Stimulated activated memory B cell treated with anti-CD40 and anti-IgM and Interleukin-4, amounts not matched to agents 10 μg/mL and 1 μg/mL and 100 μg/mL, for 72 hours (primary cell): ENCODE measurements around the gene SART3.
A peak's percentile ranks its signal among the peaks of the same experiment; 100 is the strongest.
"Not testable (repeated sequence)": the region's sequence is repeated elsewhere in the genome, so short reads cannot be mapped to it uniquely, and the experiment has no call there.

Source experiments
- ATAC-seq: fragments of 150-1000 bp; cut with Tn5 transposase; 2 replicates; pipeline ENCODE4 v1.10.0; 2021
- H3K27ac Mint-ChIP-seq: one replicate; pipeline ENCODE4 v1.8.0; 2022; ENCODE audit warnings: mild to moderate bottlenecking, mixed read lengths
- H3K27me3 Mint-ChIP-seq: one replicate; pipeline ENCODE4 v1.8.0; 2022; ENCODE audit warnings: mixed read lengths
- H3K36me3 Mint-ChIP-seq: one replicate; pipeline ENCODE4 v1.8.0; 2022; ENCODE audit warnings: mixed read lengths
- H3K4me1 Mint-ChIP-seq: one replicate; pipeline ENCODE4 v1.8.0; 2022; ENCODE audit warnings: mixed read lengths
- H3K4me3 Mint-ChIP-seq: one replicate; pipeline ENCODE4 v1.8.0; 2022; ENCODE audit warnings: mild to moderate bottlenecking, moderate library complexity, mixed read lengths
- H3K9me3 Mint-ChIP-seq: one replicate; pipeline ENCODE4 v1.8.0; 2022; ENCODE audit warnings: mixed read lengths

The SART3 gene

GRCh38 chr12:108564724-108565123, 3.8 kb upstream of the SART3 start:
- ATAC-seq, result no peak
- Mint-ChIP-seq H3K27ac (peak overlapping the region; percentile 96), H3K9me3 (no peaks in the 10 kb centered on the region), H3K36me3 (peaks cover 36% of the 10 kb centered on the region), H3K4me3 (no peak overlapping the region), H3K4me1 (peaks cover 55% of the 10 kb centered on the region), H3K27me3 (no peaks in the 10 kb centered on the region)

- peak overlapping the region; percentile 94 for H3K4me3 Mint-ChIP-seq
- peaks cover 53% of the 10 kb centered on the region for H3K4me1 Mint-ChIP-seq
- peak overlapping the region; percentile 93 for H3K27ac Mint-ChIP-seq
- H3K9me3 Mint-ChIP-seq, result no peaks in the 10 kb centered on the region
- H3K27me3 Mint-ChIP-seq, result no peaks in the 10 kb centered on the region
- H3K36me3 Mint-ChIP-seq, result peaks cover 29% of the 10 kb centered on the region
- ATAC-seq, result no peak
Measured at GRCh38 chr12:108563804-108564151, 2.8 kb upstream of the SART3 start.

DNA sequence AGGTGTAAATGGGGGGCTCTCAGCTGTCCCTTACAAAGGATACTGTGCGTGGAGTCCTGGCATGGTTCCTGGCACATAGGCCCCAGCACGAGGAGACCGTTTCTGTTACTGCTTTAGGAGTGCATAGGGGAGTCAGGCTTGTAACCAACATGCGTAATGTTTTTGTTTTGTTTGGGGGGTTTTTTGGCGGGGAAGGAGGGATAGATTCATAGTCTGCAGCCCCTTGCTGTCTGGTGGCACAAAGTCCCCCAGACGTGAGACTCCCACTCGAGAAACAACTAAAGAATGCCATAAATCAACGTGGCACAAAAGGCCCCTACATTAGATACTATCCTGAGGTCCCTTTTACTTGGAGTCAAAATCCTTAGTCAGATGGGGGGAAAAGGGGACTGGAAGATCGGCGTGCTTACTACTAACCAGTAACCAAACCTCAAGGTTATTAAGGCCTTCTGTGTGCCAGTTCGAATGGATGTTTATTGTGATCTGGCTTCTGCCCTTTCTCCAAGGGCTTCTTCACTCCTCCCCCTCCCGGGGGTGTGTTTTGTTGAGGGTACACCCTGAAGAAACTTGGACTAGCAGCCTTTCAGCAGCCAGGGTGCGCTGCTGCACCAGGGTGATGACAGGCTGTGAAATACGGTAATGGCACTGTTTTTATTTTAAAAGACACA, 2.3 kb upstream of the SART3 start:
- Mint-ChIP-seq H3K9me3 (no peaks in the 10 kb centered on the region), H3K27ac (peak overlapping the region; percentile 93), H3K27me3 (no peaks in the 10 kb centered on the region), H3K36me3 (peaks cover 24% of the 10 kb centered on the region), H3K4me1 (peaks cover 51% of the 10 kb centered on the region), H3K4me3 (peak overlapping the region; percentile 94)
- peak; percentile 71 for ATAC-seq

DNA sequence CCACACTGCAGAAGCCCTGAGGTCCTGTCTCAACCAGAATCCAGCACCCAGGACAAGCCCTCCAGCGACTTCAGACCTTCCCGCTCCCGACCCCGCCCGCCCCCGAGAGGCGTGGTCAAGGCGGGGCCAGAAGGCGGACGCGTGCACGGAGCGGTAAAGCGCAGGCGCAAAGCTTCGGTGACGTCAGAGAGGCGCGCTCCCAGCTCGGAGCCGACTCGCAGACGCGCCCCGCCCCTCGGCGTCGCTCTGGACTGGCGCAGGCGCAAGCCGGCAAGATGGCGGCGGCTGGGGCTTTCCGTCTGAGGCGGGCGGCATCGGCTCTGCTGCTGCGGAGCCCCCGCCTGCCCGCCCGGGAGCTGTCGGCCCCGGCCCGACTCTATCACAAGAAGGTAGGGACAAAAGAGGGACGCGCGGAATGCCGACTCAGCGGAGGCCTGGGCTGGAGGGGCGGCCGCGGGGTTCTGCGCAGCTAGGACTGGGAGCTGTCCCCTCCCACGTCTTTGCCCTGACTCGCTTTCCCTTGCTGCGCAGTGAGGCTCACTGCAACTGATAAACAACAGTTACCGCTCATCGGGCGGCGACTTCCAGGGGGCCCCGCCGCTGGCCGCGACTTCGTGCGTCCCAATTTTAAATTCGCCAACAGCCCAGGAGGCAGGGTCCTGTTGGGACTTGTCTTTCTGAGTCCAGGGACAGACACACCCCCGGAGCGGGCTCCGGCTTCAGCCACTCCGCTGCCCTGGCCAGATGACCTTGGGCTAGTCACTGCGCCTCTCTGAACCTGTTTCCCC, 1.6 kb upstream of the SART3 start, which contains the start of gene ISCU:
ISCU (plus strand) TSS at position 249 of the 788 bp plus-strand sequence; CDS start at position 276, 27 bp downstream.
- peak within 1 kb of the TSS; percentile 94 for H3K4me3 Mint-ChIP-seq
- H3K9me3 Mint-ChIP-seq, result no peaks in the 10 kb centered on the region
- peak; percentile 87 for ATAC-seq
- peaks cover 51% of the 10 kb centered on the region for H3K4me1 Mint-ChIP-seq
- peaks cover 24% of the 10 kb centered on the region for H3K36me3 Mint-ChIP-seq
- no peaks in the 10 kb centered on the region for H3K27me3 Mint-ChIP-seq
- H3K27ac Mint-ChIP-seq, result peak within 1 kb of the TSS; percentile 93

GRCh38 chr12:108561852-108562347, 927 bp upstream of the SART3 start:
- Mint-ChIP-seq H3K27ac (peak overlapping the region; percentile 93), H3K36me3 (peaks cover 23% of the 10 kb centered on the region), H3K4me3 (peak overlapping the region; percentile 94), H3K27me3 (no peaks in the 10 kb centered on the region), H3K9me3 (no peaks in the 10 kb centered on the region), H3K4me1 (peaks cover 51% of the 10 kb centered on the region)
- peak; percentile 0 for ATAC-seq

DNA sequence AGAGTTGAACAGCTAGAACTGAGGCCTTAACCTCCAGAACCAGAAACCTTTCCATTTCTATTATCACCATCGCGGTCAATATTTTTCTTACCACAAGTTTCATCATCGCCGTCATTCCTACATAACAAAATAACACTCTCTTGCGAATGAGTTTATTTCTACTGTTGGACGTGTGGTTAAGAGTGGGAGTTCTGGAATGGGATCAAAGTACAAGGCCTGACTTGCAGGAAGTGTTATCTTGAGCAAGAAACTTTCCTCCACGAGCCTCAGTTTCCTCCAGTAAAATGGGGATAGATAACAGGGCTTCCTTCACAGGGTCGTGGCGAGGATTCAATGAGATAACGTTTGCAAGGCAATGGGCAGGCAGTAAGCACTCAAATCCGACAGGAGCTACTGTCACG, 652 bp downstream of the SART3 start:
- Mint-ChIP-seq H3K27ac (peak overlapping the region; percentile 93), H3K27me3 (no peaks in the 10 kb centered on the region), H3K36me3 (peaks cover 10% of the 10 kb centered on the region), H3K4me1 (peaks cover 51% of the 10 kb centered on the region), H3K4me3 (peak overlapping the region; percentile 94), H3K9me3 (no peaks in the 10 kb centered on the region)
- ATAC-seq, result no peak

GRCh38 chr12:108559748-108560147, 1.2 kb downstream of the SART3 start:
- no peaks in the 10 kb centered on the region for H3K9me3 Mint-ChIP-seq
- H3K4me3 Mint-ChIP-seq, result peak overlapping the region; percentile 94
- peaks cover 56% of the 10 kb centered on the region for H3K4me1 Mint-ChIP-seq
- H3K27me3 Mint-ChIP-seq, result no peaks in the 10 kb centered on the region
- peak overlapping the region; percentile 93 for H3K27ac Mint-ChIP-seq
- peaks cover 13% of the 10 kb centered on the region for H3K36me3 Mint-ChIP-seq
- ATAC-seq, result no peak

GRCh38 chr12:108559007-108559655, 1.8 kb downstream of the SART3 start:
- no peak for ATAC-seq
- H3K4me1 Mint-ChIP-seq, result peaks cover 59% of the 10 kb centered on the region
- H3K4me3 Mint-ChIP-seq, result peak overlapping the region; percentile 94
- H3K9me3 Mint-ChIP-seq, result no peaks in the 10 kb centered on the region
- H3K27ac Mint-ChIP-seq, result peak overlapping the region; percentile 93
- H3K27me3 Mint-ChIP-seq, result no peaks in the 10 kb centered on the region
- peaks cover 15% of the 10 kb centered on the region for H3K36me3 Mint-ChIP-seq

DNA sequence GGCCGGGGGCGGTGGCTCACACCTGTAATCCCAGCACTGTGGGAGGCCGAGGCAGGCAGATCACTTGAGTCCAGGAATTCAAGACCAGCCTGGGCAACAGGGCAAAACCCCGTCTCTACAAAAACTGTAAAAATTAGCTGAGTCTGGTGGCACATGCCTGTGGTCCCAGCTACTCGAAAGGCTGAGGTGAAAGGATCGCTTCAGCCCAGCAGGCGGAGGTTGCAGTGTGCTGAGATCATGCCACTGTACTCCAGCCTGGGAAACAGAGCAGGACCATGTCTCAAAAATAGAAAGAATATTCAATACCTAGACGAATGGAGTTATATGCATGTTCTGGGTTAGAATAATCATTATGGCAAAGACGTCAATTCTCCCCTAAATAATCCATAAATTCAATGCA, 5.6 kb downstream of the SART3 start:
- not testable (repeated sequence) for H3K4me3 Mint-ChIP-seq, ATAC-seq, H3K9me3 Mint-ChIP-seq, H3K27ac Mint-ChIP-seq, H3K27me3 Mint-ChIP-seq
- H3K36me3 Mint-ChIP-seq, result peaks cover 24% of the 10 kb centered on the region
- peaks cover 91% of the 10 kb centered on the region for H3K4me1 Mint-ChIP-seq

- H3K27ac Mint-ChIP-seq, result no peak overlapping the region
- H3K4me1 Mint-ChIP-seq, result peaks cover 85% of the 10 kb centered on the region
- peaks cover 25% of the 10 kb centered on the region for H3K36me3 Mint-ChIP-seq
- no peak for ATAC-seq
- H3K4me3 Mint-ChIP-seq, result no peak overlapping the region
- no peaks in the 10 kb centered on the region for H3K27me3 Mint-ChIP-seq
- H3K9me3 Mint-ChIP-seq, result no peaks in the 10 kb centered on the region
Measured at GRCh38 chr12:108553799-108554198, 7.2 kb downstream of the SART3 start.

- Mint-ChIP-seq H3K4me3 (peak overlapping the region; percentile 41), H3K27ac (peak overlapping the region; percentile 3), H3K27me3 (no peaks in the 10 kb centered on the region), H3K4me1 (peaks cover 71% of the 10 kb centered on the region), H3K9me3 (no peaks in the 10 kb centered on the region), H3K36me3 (peaks cover 23% of the 10 kb centered on the region)
- no peak for ATAC-seq
Measured at GRCh38 chr12:108551535-108551934, 9.4 kb downstream of the SART3 start.

DNA sequence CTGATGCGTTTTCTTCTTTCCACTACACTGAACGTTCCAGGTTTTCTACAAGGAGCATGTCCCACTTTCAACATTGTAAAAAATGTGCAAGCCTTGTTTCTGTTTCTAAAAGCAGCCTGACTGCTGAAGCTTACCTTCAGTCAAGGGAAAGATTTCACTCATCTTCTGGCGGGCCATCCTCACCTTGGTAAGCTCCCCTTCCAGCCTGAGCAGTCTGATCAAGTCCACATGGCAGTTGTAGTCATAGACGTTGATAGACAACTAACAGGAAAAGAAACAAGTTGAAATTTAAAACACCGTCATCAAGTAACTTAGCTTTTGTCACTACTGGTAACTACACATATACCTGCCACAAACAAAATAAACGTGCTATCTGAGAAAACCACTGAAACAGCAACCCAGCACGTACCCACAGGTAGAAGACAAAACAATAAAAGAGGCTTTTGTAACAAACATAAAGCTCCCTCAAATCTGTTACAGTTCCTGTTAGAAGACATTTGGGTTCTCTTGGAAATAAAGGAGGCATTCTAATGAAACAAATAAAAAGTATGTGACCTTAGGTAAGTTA, 11.9 kb downstream of the SART3 start:
- Mint-ChIP-seq H3K27ac (no peak overlapping the region), H3K36me3 (peaks cover 33% of the 10 kb centered on the region), H3K4me3 (no peak overlapping the region), H3K4me1 (peaks cover 63% of the 10 kb centered on the region), H3K9me3 (no peaks in the 10 kb centered on the region), H3K27me3 (no peaks in the 10 kb centered on the region)
- ATAC-seq, result no peak

GRCh38 chr12:108547686-108548085, 13.3 kb downstream of the SART3 start:
- Mint-ChIP-seq H3K4me1 (peaks cover 52% of the 10 kb centered on the region), H3K27ac (peak overlapping the region; percentile 57), H3K27me3 (no peaks in the 10 kb centered on the region), H3K9me3 (no peaks in the 10 kb centered on the region), H3K4me3 (no peak overlapping the region), H3K36me3 (peaks cover 46% of the 10 kb centered on the region)
- no peak for ATAC-seq

GRCh38 chr12:108543652-108544051, 17.3 kb downstream of the SART3 start:
- Mint-ChIP-seq H3K27ac (peak overlapping the region; percentile 94), H3K9me3 (no peaks in the 10 kb centered on the region), H3K27me3 (no peaks in the 10 kb centered on the region), H3K36me3 (peaks cover 45% of the 10 kb centered on the region), H3K4me1 (peaks cover 50% of the 10 kb centered on the region), H3K4me3 (no peak overlapping the region)
- no peak for ATAC-seq

DNA sequence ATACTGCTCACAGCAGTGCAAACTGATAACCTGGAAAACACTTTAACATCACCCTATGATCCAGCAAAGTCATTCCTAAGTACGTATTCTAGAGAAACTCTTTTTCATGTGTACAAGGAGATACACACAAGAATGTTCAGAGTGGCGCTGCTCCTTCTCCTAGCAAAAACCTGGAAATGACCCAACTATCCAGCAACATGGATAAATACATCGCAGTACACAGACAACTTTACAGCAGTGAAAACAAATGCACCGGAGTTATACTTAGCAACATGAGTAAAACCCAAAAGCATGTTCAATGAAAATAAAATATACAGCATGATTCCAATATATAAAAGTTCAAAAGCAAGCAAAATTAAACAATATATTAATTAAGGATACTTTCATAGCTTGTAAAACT, 18.7 kb downstream of the SART3 start:
- ATAC-seq, result no peak
- Mint-ChIP-seq H3K36me3 (peaks cover 49% of the 10 kb centered on the region), H3K27me3 (no peaks in the 10 kb centered on the region), H3K9me3 (no peaks in the 10 kb centered on the region), H3K4me3 (no peak overlapping the region), H3K27ac (peak overlapping the region; percentile 94), H3K4me1 (peaks cover 44% of the 10 kb centered on the region)
